Esophagus muscularis mucosa (tissue), 4 donors: ENCODE data around the gene PAX5. TPM values are rescaled to one million over a fixed set of nuclear protein-coding genes. Genes with fewer than 3 reads are reported as not detected.

Experiments used
- DNase-seq: peaks from one replicate; pipeline ENCODE4 v3.0.0-alpha.2; 2017; ENCODE audit errors: extremely low spot score
- H3K27ac ChIP-seq, 4 donors: fragments of 200-600 bp; sonication (generic); replicated peaks in 1 of 4; 1 replicate in 3 of 4; 2 replicates in 1 of 4; pipeline ENCODE4 v1.5.1; 2016 to 2019; ENCODE audit warnings: mild to moderate bottlenecking in 1 of 4
- H3K27me3 ChIP-seq, 4 donors: fragments of 200-600 bp; sonication (generic); one replicate each; pipeline versions ENCODE4 v1.5.1 to v1.6.0; 2016 to 2019
- H3K36me3 ChIP-seq, 4 donors: fragments of 200-600 bp; sonication (generic); one replicate each; pipeline ENCODE4 v1.5.1; 2016 to 2019
- H3K4me1 ChIP-seq, 4 donors: fragments of 200-600 bp; sonication (generic); one replicate each; pipeline ENCODE4 v1.5.1; 2016 to 2019
- H3K4me3 ChIP-seq, 4 donors: fragments of 200-600 bp; sonication (generic); 1 replicate in 2 of 4; 2 replicates in 2 of 4; pipeline ENCODE4 v1.5.1; 2016 to 2019; ENCODE audit warnings: mild to moderate bottlenecking in 4 of 4, moderate library complexity in 1 of 4
- H3K9me3 ChIP-seq, 4 donors: fragments of 200-600 bp; sonication (generic); 1 replicate in 3 of 4; 2 replicates in 1 of 4; pipeline ENCODE4 v1.5.1; 2016 to 2019
- CTCF ChIP-seq, 3 experiments: fragments of 200-600 bp in 2 of 3; fragments of 450-650 bp in 1 of 3; sonication (generic) in 2 of 3; IDR thresholded peaks; one replicate each; pipeline ENCODE4 v1.5.1; 2017 to 2019; ENCODE audit warnings: antibody characterized with exemption in 3 of 3, mild to moderate bottlenecking in 2 of 3, moderate library complexity in 1 of 3
- EP300 ChIP-seq: sonication (generic); formaldehyde crosslinking; IDR thresholded peaks from one replicate; pipeline ENCODE4 v1.6.1; 2017; ENCODE audit warnings: antibody characterized with exemption
- POLR2A ChIP-seq: fragments of 450-650 bp; IDR thresholded peaks from one replicate; pipeline ENCODE4 v1.6.1; 2017; ENCODE audit warnings: antibody characterized with exemption, moderate library complexity, mild to moderate bottlenecking, low read depth
- POLR2AphosphoS5 ChIP-seq, 2 donors: sonication (generic); formaldehyde crosslinking; IDR thresholded peaks; one replicate each; pipeline ENCODE4 v1.6.1; 2017; ENCODE audit warnings: antibody characterized with exemption in 2 of 2
- WGBS: methylation state at CpG from one replicate; pipeline ENCODE4 v1.1.5; 2018; 5-methylcytosine and 5-hydroxymethylcytosine counted together
- intact Hi-C: fragments of 100-400 bp; cut with DNase I; formaldehyde crosslinking; loops from one replicate; pipeline ENCODE4 v1.15.1; 2023
- total RNA-seq, 4 donors: library from RNA; depleted of rRNA; stranded (reverse); fragments of >200 nt; gene quantifications; one replicate each; pipeline versions ENCODE4 v1.1.0 to v1.2.1, GENCODE V29; 2016

PAX5 gene
- total RNA-seq, 4 donors from 2014 or later = 0.17 TPM; not detected in 3

- Histone ChIP-seq H3K4me1 (no peaks in the 10 kb centered on the region), H3K27ac (no peak overlapping the region), H3K4me3 (no peak overlapping the region), H3K9me3 (no peaks in the 10 kb centered on the region), H3K36me3 (no peaks in the 10 kb centered on the region), H3K27me3 (peaks cover 0 to 14% (median 0%) of the 10 kb centered on the region in 4 donors)
- no peak for DNase-seq
- intact Hi-C loops = no loop called here
- WGBS = 33% methylated on average over 1 of the region's 2 CpGs
- TF ChIP-seq POLR2A (no peak), EP300 (no peak), POLR2AphosphoS5 (IDR thresholded peaks at IDR 0.05) (no peak), CTCF (IDR thresholded peaks at IDR 0.05) (no peak)
Observed at GRCh38 chr9:36840898-36841536, 193.1 kb downstream of the PAX5 start.

- DNase-seq = no peak
- no peak overlapping the region for H3K27ac ChIP-seq
- H3K4me1 ChIP-seq = no peaks in the 10 kb centered on the region
- no peaks in the 10 kb centered on the region for H3K36me3 ChIP-seq
- no peak for TF ChIP-seq CTCF (IDR thresholded peaks at IDR 0.05)
- TF ChIP-seq POLR2AphosphoS5 (IDR thresholded peaks at IDR 0.05) = no peak
- TF ChIP-seq EP300 = no peak
- no peak for TF ChIP-seq POLR2A
- intact Hi-C loops = no loop called here
- H3K9me3 ChIP-seq = no peaks in the 10 kb centered on the region
- 87% methylated on average over 15 of the region's 15 CpGs for WGBS
- no peak overlapping the region for H3K4me3 ChIP-seq
- peaks cover 0 to 11% (median 0%) of the 10 kb centered on the region in 4 donors for H3K27me3 ChIP-seq
Observed at GRCh38 chr9:36839131-36839885, 194.8 kb downstream of the PAX5 start.

GRCh38 chr9:36837431-36838405, 196.3 kb downstream of the PAX5 start:
- 85% methylated on average over 12 of the region's 17 CpGs for whole genome bisulfite sequencing
- TF ChIP-seq POLR2A (no peak), POLR2AphosphoS5 (IDR thresholded peaks at IDR 0.05) (no peak), EP300 (no peak), CTCF (IDR thresholded peaks at IDR 0.05) (no peak)
- Histone ChIP-seq H3K36me3 (no peaks in the 10 kb centered on the region), H3K27me3 (peaks cover 0 to 9% (median 0%) of the 10 kb centered on the region in 4 donors), H3K4me1 (no peaks in the 10 kb centered on the region), H3K9me3 (no peaks in the 10 kb centered on the region), H3K4me3 (no peak overlapping the region), H3K27ac (no peak overlapping the region)
- no peak for DNase-seq
- intact Hi-C loops = no loop called here

- H3K4me1 ChIP-seq = no peaks in the 10 kb centered on the region
- TF ChIP-seq CTCF (IDR thresholded peaks at IDR 0.05) = no peak
- no peak for TF ChIP-seq POLR2A
- no peak for TF ChIP-seq EP300
- TF ChIP-seq POLR2AphosphoS5 (IDR thresholded peaks at IDR 0.05) = no peak
- H3K27ac ChIP-seq = no peak overlapping the region
- no peaks in the 10 kb centered on the region for H3K9me3 ChIP-seq
- no peak for DNase-seq
- WGBS = 91% methylated on average over 6 of the region's 7 CpGs
- no peak overlapping the region for H3K4me3 ChIP-seq
- no peaks in the 10 kb centered on the region for H3K27me3 ChIP-seq
- intact Hi-C loops = no loop called here
- H3K36me3 ChIP-seq = no peaks in the 10 kb centered on the region
Observed at GRCh38 chr9:36836486-36836885, 197.6 kb downstream of the PAX5 start.
